Measurements from ENCODE around the gene ALDH16A1.
A peak's percentile ranks its signal among the peaks of the same experiment; 100 is the strongest.

ALDH16A1 gene

DNA sequence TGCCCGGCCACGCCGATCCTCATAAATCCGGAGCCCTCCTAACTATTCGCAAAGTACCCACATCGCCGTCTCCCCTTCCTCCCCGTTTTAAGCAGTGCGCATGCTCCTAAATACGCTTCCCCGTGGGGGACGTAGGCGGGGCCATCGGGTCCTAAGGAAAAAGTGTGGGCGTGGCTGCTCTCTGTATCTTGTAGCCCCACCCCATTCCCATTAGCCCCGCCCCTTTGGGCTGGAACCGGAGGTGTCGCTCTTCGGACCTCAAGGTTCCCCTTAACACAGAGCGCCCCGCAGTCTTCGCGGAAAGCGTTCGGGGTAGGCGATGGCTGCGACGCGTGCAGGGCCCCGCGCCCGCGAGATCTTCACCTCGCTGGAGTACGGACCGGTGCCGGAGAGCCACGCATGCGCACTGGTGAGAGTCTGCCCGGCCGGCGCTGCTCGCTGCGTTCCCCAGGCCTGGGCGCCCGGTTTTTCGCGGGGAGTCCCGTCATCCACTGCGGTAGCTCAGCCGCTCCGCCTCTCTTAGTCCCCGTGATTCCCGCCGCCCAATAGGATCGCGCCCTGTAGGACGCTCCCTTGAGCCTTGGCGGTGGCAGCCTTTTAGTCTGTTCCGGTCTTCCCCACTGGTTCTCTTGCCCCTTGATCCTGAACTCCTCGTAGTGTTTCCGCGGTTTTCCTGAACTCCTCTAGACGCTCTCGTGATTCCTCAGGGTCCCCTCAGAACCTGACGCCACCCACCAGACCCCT lies at the start of gene ALDH16A1:
Gene ALDH16A1, plus strand, starts transcription at position 213 of the 744 bp plus-strand sequence. Its CDS starts 107 bp downstream, at position 320.
- DNase-seq (ENCODE audit: low read depth): peak; percentile 99

- no peak for DNase-seq (ENCODE audit: low read depth)
Observed at GRCh38 chr19:49403404-49404187, 49.4 kb upstream of the ALDH16A1 start.

- DNase-seq (ENCODE audit: low read depth): no peak
Observed at GRCh38 chr19:49407079-49407478, 45.9 kb upstream of the ALDH16A1 start.

DNA sequence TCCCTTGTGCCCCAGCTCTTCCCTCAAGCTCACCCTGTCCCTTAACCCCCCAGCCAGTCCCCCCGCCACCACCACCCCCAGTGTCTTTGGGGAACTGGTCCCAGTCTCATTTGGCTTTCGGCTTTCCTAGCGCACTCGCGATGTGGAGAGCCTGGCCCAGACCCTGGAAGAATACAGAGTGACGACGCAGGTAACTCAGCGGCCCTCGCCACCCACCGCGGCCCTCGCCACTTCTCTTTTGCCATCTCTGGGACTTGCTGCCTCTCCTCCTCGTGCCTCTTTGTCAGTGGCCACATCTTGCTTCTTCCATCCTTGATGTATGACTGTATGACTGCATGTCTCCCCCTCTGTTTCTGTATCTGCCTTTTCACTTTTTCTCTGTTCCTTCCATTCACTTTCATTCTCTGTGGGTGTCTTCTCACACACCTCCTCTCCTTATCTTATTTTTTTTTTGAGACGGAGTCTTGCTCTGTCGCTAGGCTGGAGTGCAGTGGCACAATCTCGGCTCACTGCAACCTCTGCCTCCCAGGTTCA lies 45.5 kb upstream of the ALDH16A1 start:
- no peak for DNase-seq (ENCODE audit: low read depth)

DNA sequence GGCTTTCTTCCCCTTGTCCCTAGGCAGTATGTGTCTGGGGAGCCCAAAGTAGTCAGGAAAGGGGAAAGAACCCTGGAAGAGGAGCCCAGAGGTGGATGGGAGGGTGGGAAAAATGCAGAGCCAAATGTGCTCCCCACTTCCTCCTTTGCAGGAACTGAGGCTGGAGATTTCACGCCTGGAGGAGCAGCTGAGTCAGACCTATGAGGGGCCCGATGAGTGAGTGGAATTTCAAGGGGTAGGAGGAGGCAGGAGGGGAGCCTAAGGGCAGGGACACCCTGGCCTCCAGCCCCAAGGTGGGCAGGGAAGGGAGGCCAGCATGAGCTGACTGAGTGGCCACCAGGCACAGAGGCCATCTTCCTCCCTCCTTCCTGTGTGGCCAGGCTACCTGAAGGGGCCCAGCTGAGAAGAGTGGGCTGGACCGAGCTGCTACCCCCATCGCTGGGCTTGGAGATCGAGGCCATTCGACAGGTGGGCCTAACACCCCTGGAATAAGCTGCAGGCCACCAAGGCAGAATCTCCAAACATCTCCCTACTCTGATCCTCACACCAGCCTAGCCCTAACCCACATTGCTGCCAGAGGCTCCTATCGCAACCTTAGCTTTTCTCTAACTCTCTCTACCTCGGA lies 44.1 kb upstream of the ALDH16A1 start:
- DNase-seq (ENCODE audit: low read depth): peak; percentile 18

- DNase-seq (ENCODE audit: low read depth): no peak
Observed at GRCh38 chr19:49409441-49410029, 43.5 kb upstream of the ALDH16A1 start.

- DNase-seq (ENCODE audit: low read depth): no peak
Observed at GRCh38 chr19:49411681-49412326, 41.2 kb upstream of the ALDH16A1 start.

DNA sequence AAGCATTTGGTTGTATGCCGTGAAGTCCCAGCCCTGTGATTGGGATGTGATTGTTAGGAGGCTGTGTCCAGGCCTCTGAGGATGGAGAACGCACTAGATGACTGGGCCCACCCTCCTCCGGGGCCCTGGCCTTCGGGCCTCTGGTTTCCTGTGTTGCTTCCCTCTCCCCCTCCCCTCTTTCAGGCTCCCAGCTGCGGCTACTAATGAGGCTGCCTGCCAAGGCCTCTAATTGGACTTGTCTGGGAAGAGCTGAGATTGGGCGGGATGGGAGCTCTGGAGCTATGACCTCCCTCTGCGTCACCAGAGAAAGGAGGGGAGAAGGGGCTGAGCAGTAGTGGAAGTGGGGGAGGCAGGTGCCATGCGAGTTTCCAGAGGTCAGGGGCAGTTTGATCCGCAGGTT lies 39.7 kb upstream of the ALDH16A1 start:
- peak; percentile 37 for DNase-seq (ENCODE audit: low read depth)

DNA sequence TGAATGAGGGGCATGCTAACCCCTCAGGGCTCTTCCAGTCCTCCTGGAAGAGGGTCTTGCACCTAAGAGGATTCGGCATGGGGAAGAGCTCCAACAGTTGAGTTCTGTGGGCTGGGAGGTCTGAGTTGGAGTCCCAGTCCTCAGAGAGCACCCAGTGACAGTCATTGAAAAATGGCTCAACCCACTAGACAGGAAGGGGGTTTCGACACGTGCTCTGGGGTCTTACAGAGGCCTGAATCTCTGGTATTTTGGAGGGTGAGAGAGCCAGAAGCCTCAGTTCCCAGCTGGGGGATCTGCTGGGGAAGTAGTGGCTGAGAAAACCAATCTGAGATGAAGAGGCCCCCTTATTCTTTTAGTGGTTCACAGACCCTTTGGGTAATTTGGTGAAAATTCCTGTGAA lies 38.8 kb upstream of the ALDH16A1 start:
- DNase-seq (ENCODE audit: low read depth): no peak

DNA sequence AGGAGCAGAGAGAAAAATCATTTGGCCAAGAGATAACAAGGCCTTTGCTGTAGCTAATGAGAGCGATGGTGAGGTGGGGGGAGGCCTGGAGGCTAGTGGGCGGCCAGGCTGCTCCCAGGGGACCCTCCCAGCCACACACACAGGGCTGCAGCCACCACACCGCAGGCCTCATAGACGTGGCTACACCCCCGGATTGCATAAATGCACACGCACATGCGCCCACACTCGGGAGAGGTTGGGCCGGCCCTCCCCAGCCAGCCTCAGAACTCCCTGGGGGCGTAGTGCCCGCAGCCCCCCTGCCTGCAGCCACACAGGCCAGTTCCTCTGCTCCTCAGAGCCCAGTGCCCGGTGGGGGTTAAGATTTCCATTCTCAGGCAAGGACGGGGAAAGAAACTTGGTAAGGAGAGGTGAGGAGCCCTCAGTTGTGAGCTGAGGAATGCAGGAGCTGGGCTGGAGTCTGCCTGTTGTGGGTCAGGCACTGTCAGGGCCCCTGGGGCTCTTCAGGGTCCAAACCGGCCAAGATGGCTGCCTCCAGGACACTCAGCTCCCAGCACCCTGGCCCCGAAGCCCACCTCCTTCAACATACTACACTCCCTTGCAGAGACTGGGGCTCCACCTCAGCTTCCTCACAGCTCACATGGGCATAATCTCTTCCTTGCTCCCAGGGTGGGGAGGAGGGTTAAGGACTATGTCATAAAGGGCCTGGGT lies 37.8 kb upstream of the ALDH16A1 start:
- DNase-seq (ENCODE audit: low read depth): no peak

- DNase-seq (ENCODE audit: low read depth): no peak
Observed at GRCh38 chr19:49415810-49416200, 37.2 kb upstream of the ALDH16A1 start.

DNA sequence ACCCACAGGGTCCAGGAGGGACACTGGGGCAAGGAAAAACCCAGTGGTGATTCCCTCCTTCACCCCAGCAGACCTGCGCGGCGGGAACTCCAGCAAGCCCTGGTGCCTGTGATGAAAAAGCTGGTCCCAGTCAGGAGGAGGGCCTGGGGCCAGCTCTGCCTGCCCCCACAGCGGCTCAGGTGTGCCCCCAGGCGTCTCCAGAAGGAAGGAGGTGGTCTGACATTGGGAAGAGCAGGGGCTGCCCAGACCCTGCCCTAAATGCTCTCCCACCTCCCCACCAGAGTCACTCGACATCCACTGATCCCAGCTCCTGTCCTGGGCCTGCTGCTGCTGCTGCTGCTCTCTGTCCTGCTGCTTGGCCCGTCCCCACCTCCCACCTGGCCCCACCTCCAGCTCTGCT lies 35.9 kb upstream of the ALDH16A1 start:
- DNase-seq (ENCODE audit: low read depth): no peak

- no peak for DNase-seq (ENCODE audit: low read depth)
Observed at GRCh38 chr19:49418511-49418910, 34.5 kb upstream of the ALDH16A1 start.

DNA sequence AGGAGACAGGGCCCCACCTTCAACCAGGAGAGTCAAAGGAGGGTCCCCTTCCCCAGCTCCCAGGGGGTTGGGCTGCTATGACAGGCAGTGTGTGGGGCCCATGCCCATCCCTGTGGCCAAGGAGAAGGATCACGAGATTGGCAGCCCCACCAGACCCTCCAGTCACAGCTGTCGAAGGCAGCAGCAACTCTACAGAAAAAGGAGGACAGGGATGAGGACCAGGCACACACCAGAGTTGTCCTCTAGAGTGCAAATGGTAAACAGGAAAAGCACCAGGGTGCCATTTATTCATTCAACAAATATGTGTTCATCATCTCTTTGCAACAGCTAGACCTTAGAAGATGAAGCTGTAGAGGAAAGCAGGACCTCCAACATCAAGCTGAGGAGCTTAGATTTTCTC lies 33.9 kb upstream of the ALDH16A1 start:
- no peak for DNase-seq (ENCODE audit: low read depth)

DNA sequence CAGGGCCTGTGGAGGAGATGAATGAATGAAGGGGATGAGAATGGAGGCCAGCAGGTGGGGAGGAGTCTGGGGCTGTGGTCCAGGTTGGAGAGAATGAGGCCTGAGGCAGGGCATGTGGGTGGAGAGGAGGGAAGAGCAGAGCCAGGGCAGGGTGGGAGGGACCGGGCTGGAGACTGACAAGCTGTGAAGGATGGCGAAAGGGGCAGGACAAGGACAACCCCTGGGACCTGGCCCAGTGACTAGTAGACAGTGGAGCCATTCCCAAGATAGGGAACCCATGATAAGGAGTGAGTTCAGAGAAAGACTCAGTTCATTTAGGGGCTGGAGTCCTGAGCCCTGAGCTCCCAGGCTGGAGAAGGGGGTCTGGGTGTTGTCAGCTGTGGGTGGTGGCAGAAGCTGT lies 32.8 kb upstream of the ALDH16A1 start:
- no peak for DNase-seq (ENCODE audit: low read depth)

DNA sequence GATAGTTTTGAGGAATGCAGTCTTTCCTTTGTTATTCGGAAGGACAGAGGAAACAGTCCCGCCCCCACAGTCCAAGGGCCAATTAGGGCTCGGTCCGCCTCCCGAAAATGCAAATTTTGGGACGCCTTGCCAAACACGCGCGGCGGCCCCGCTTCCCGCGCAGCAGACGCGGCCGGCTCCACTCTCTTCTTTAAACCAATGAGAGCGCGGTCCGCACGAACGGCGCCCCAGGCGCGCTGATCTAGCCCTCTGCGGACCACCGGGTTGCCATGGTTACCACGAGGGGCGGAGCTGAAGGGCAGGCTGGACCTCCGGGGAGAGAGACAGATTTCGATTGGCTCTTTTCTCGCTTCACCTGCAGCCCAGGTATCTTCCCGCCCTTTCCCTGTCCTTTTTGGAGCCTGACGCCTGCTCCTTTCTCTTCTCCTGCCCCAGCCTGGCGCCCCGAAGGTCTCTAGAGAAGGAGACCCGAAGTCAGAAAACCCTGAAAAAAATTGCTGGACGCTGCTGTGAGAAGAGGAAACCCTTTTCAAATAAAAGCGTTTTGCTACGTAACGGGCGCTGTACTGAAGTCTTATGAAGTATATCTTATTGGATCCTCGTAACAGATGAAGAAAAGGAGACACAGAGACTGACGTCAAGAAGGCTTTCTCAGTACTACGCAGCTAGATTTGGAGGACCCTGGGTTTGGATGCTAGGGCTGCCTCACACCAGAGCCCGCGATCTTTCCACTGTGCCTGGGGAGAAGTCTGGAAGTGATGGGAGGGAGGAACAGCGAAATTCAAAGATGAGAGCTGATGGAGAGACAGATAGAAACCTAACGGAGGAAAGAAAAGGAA lies 31.8 kb upstream of the ALDH16A1 start:
- DNase-seq (ENCODE audit: low read depth): peak; percentile 74

DNA sequence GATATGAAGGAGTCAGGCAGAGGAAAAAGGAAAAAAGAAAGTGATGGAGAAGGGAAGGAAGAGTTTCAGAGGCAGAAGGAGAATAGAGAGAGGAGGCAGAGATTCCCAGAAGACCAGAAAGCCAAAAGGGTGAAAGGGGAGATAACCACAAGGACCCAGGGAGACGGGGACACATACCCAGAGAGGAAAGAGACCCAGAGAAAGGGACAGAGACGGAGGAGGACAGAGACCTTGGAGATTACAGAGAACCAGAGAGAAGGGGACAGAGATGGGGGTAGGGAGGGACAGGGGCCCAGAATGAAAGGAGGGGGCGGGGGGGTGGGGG lies 31.2 kb upstream of the ALDH16A1 start:
- DNase-seq (ENCODE audit: low read depth): no peak

GRCh38 chr19:49422407-49423070 lies 30.5 kb upstream of the ALDH16A1 start:
- DNase-seq (ENCODE audit: low read depth): peak; percentile 29

DNA sequence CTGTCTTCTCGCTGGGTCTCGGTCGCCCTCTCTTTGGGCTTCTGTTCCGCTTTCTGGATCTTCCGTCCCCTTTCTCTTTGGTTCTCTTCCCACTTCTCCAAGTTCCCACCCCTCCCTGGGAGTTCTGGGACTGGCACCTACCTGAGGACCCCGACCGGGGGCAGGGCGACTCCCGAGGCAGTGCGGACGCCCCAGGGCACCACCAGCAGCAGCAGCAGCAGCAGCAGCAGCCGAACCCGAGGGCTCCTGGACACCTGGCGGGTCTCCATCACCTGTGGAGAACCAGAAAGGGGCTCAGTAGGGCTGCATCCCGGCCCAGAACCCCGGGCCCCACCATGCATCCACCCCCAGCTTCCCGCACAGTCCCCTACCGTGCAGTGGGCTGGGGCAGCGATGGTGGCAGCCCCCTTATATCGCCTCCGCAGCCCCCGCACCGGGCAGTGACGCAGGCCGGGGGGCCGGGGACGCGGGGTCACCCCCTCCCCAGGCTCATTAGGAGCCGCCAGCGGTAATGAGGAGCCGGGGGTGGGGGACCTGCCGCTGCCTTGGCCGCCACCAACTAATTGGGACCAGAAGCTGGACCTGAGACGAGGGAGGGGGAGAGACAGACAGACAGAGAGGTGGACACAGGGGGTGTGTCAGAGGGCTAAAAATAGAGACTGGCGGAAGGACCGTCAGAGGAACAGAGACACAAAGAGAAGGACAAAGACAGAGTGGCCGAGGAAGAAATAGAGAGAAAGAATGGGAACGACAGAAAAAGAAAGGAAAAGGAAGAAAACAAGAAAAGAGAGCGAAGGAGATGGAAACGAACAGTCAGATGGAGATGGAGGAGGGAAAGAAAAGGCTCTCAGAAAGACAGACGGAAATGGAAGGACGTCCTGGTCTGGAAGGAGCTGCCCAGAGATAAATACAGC lies 29.7 kb upstream of the ALDH16A1 start, which contains the start of gene PTH2:
Gene PTH2, minus strand, starts transcription at position 371 of the 914 bp plus-strand sequence. Its CDS starts 102 bp downstream, at position 269.
- no peak for DNase-seq (ENCODE audit: low read depth)

Measured in EH (cell line).